GM12878 (cell line): ENCODE data around the gene DNAJB6. TPM values are rescaled to one million over a fixed set of nuclear protein-coding genes. Genes with fewer than 3 reads are reported as not detected.

ENCODE experiments used
- ATAC-seq: fragments of 200-7000 bp; cut with Tn5 transposase; 3 replicates; pipeline ENCODE4 v1.9.1; 2020; ENCODE audit warnings: mild to moderate bottlenecking, moderate library complexity
- BruUV-seq: library from RNA; stranded (reverse); fragments of 400-500 nt; replicated peaks from 2 replicates; lab custom pipeline; 2021; lab: Mats Ljungman, UMichigan
- CTCF ChIA-PET: fragments of 300-600 bp; sonication (Branson Sonifier 250); formaldehyde crosslinking; extraction: SDS; loops from one replicate; lab custom pipeline; 2021; ENCODE audit warnings: inconsistent platforms; lab: Yijun Ruan, JAX
- POLR2A ChIA-PET: fragments of 350-600 bp; formaldehyde crosslinking; extraction: SDS; loops from one replicate; lab custom pipeline; 2021; ENCODE audit warnings: inconsistent platforms; lab: Charles Lee
- RAD21 ChIA-PET: fragments of 300-600 bp; sonication (Branson Sonifier 250); formaldehyde crosslinking; loops from one replicate; lab custom pipeline; 2023; ENCODE audit warnings: antibody characterized with exemption; ENCODE audit not compliant: unreplicated experiment; lab: Charles Lee
- SMC1A ChIA-PET: fragments of 300-600 bp; sonication (Branson Sonifier 250); formaldehyde crosslinking; loops from one replicate; lab custom pipeline; 2023; ENCODE audit not compliant: unreplicated experiment, uncharacterized antibody; lab: Charles Lee
- DNase-seq: peaks from one replicate; pipeline ENCODE4 v3.0.0-alpha.2; 2011; ENCODE audit warnings: low read depth, low spot score
- FAIRE-seq: peaks from 3 replicates; lab custom pipeline; 2011; peaks lifted over from hg19 to GRCh38; lab: Jason Lieb, UNC
- H2AFZ ChIP-seq: 2 replicates; pipeline ENCODE4 v1.6.0; 2011; ENCODE audit warnings: low read depth, low read length, control low read depth; ENCODE audit not compliant: control insufficient read depth
- H3K27ac ChIP-seq: 2 replicates; pipeline ENCODE4 v1.5.1; 2011; ENCODE audit warnings: control low read depth; ENCODE audit not compliant: control insufficient read depth, insufficient read depth
- H3K27me3 ChIP-seq, 2 experiments: replicated peaks in 1 of 2; 2 replicates each; pipeline versions ENCODE4 v1.6.0 to v1.6.1; 2011; ENCODE audit warnings: low read length in 1 of 2; ENCODE audit not compliant: control insufficient read depth in 2 of 2, insufficient read depth in 2 of 2
- H3K36me3 ChIP-seq, 2 experiments: 2 replicates each; pipeline ENCODE4 v1.5.1; 2011; ENCODE audit warnings: low read length in 1 of 2; ENCODE audit not compliant: control insufficient read depth in 2 of 2, insufficient read depth in 2 of 2
- H3K4me1 ChIP-seq: 2 replicates; pipeline ENCODE4 v1.6.1; 2011; ENCODE audit warnings: mild to moderate bottlenecking, low read length, moderate library complexity, mixed read lengths; ENCODE audit not compliant: control insufficient read depth, insufficient read depth
- H3K4me2 ChIP-seq: 2 replicates; pipeline ENCODE4 v1.6.0; 2011; ENCODE audit warnings: control low read depth; ENCODE audit not compliant: control insufficient read depth, insufficient read depth
- H3K4me3 ChIP-seq: fragments of 200-600 bp; sonication (generic); 2 replicates; pipeline ENCODE4 v1.5.1; 2016
- H3K79me2 ChIP-seq: 2 replicates; pipeline ENCODE4 v1.6.0; 2011; ENCODE audit warnings: low read length; ENCODE audit not compliant: control insufficient read depth, insufficient read depth
- H3K9ac ChIP-seq: 2 replicates; pipeline ENCODE4 v1.8.0; 2011; ENCODE audit warnings: low read length, control low read depth, mixed read lengths; ENCODE audit not compliant: control insufficient read depth, insufficient read depth
- H3K9me3 ChIP-seq: replicated peaks from 3 replicates; pipeline ENCODE4 v1.5.1; 2011; ENCODE audit warnings: mild to moderate bottlenecking, low read length; ENCODE audit not compliant: control insufficient read depth, insufficient read depth
- H4K20me1 ChIP-seq: 2 replicates; pipeline ENCODE4 v1.6.0; 2011; ENCODE audit not compliant: control insufficient read depth, insufficient read depth
- EED ChIP-seq: sonication (generic); IDR thresholded peaks from 2 replicates; pipeline ENCODE4 v1.6.1; 2016; ENCODE audit warnings: antibody characterized with exemption, low read depth
- ETV6 ChIP-seq, 2 experiments: fragments of 450-650 bp in 1 of 2; IDR thresholded peaks in 1 of 2; conservative IDR thresholded peaks in 1 of 2; 2 replicates each; pipeline ENCODE4 v1.6.1; 2014; ENCODE audit warnings: antibody characterized with exemption in 1 of 2, borderline replicate concordance in 1 of 2, low read depth in 1 of 2, mild to moderate bottlenecking in 1 of 2, moderate library complexity in 1 of 2
- HCFC1 ChIP-seq: fragments of 150-350 bp; IDR thresholded peaks from 2 replicates; pipeline ENCODE4 v1.6.1; 2014; ENCODE audit warnings: low read length
- KAT2A ChIP-seq: conservative IDR thresholded peaks from 2 replicates; pipeline ENCODE4 v1.6.1; 2011; ENCODE audit warnings: low read depth, low read length; ENCODE audit not compliant: control insufficient read depth
- NR2F1 ChIP-seq: fragments of 450-650 bp; conservative IDR thresholded peaks from 2 replicates; pipeline ENCODE4 v1.6.1; 2017; ENCODE audit warnings: mild to moderate bottlenecking
- NRF1 ChIP-seq: conservative IDR thresholded peaks from 2 replicates; pipeline ENCODE4 v1.6.1; 2011; ENCODE audit warnings: mild to moderate bottlenecking, low read depth, low read length, improper control_type of control experiment
- POLR2AphosphoS5 ChIP-seq: IDR thresholded peaks from 2 replicates; pipeline ENCODE4 v1.6.1; 2011; ENCODE audit warnings: mild to moderate bottlenecking, low read length, inconsistent platforms
- POU2F2 ChIP-seq: IDR thresholded peaks from 3 replicates; pipeline ENCODE4 v1.6.1; 2011; ENCODE audit warnings: low read depth, mild to moderate bottlenecking, low read length, borderline replicate concordance
- STAT3 ChIP-seq: IDR thresholded peaks from 2 replicates; pipeline ENCODE4 v1.6.1; 2011; ENCODE audit warnings: low read depth, low read length, improper control_type of control experiment
- TAF1 ChIP-seq: IDR thresholded peaks from 2 replicates; pipeline ENCODE4 v1.6.1; 2011; ENCODE audit warnings: mild to moderate bottlenecking, low read depth, low read length, borderline replicate concordance
- TCF12 ChIP-seq: IDR thresholded peaks from 2 replicates; pipeline ENCODE4 v1.6.1; 2011; ENCODE audit warnings: low read depth, mild to moderate bottlenecking, low read length
- TCF7 ChIP-seq: IDR thresholded peaks from 2 replicates; pipeline ENCODE4 v1.6.1; 2014; ENCODE audit warnings: antibody characterized with exemption, borderline replicate concordance
- ZNF622 ChIP-seq: fragments of 450-650 bp; IDR thresholded peaks from 2 replicates; pipeline ENCODE4 v1.6.1; 2017; ENCODE audit warnings: mild to moderate bottlenecking, inconsistent platforms
- ZSCAN29 ChIP-seq: fragments of 450-650 bp; IDR thresholded peaks from 2 replicates; pipeline ENCODE4 v1.6.1; 2017; ENCODE audit warnings: mild to moderate bottlenecking, moderate library complexity
- WGBS: methylation state at CpG from one replicate; pipeline ENCODE4 v1.1.6; 2016; ENCODE audit warnings: low lambda C conversion rate; ENCODE audit not compliant: insufficient replicate concordance, insufficient coverage; ENCODE audit errors: missing lambda C conversion rate; 5-methylcytosine and 5-hydroxymethylcytosine counted together
- in situ Hi-C: fragments of 300-500 bp; cut with MboI; formaldehyde crosslinking; loops from 9 replicates; pipeline ENCODE4 v1.14.3; 2018; ENCODE audit warnings: mixed read lengths
- intact Hi-C: fragments of 100-400 bp; cut with micrococcal nuclease; formaldehyde crosslinking; loops from one replicate; pipeline ENCODE4 v1.14.2; 2022; ENCODE audit not compliant: unreplicated experiment
- polyA plus RNA-seq, 11 experiments: library from polyadenylated mRNA; depleted of rRNA in 4 of 11; unstranded in 6 of 11; stranded (reverse) in 5 of 11; fragments of >200 nt; fragmentation: Nextera tagmentation in 4 of 11; fragmentation: Illumina TruSeq in 1 of 11; extraction: Ambion mirVana in 4 of 11; extraction: Trizol in 1 of 11; gene quantifications; 1 replicate in 1 of 11; 2 replicates in 10 of 11; pipeline versions ENCODE4 v1.2.1 to v1.2.3, GENCODE V29; 2011 to 2016; ENCODE audit warnings: inconsistent platforms in 2 of 11, missing spikeins in 2 of 11, low read depth in 1 of 11
- total RNA-seq, 4 experiments: library from RNA; depleted of rRNA in 3 of 4; stranded (reverse); fragments of >200 nt in 3 of 4; fragmentation: Illumina TruSeq in 1 of 4; extraction: Trizol in 1 of 4; gene quantifications; 2 replicates each; pipeline versions ENCODE4 v1.2.1 to v1.2.3, GENCODE V29; 2013 to 2021
- TF ChIP-seq, protein P1 (sequence below): fragments of 450-650 bp; conservative IDR thresholded peaks from 2 replicates; pipeline ENCODE4 v1.6.1; 2017; ENCODE audit warnings: mild to moderate bottlenecking, moderate library complexity
- TF ChIP-seq, protein P2 (sequence below): fragments of 450-650 bp; IDR thresholded peaks from 2 replicates; pipeline ENCODE4 v1.6.1; 2018; ENCODE audit warnings: borderline replicate concordance, mild to moderate bottlenecking; ENCODE audit not compliant: partially characterized antibody
- TF ChIP-seq, protein P3 (sequence below): fragments of 450-650 bp; IDR thresholded peaks from 2 replicates; pipeline ENCODE4 v1.6.1; 2014; ENCODE audit warnings: mild to moderate bottlenecking

DNAJB6 gene
- total and polyA plus RNA-seq, 10 of the 15 experiments (the other 5 are each of a cell fraction or from before 2014, with no cell fraction given) = 34.5 to 117 (median 53.1) TPM

DNA sequence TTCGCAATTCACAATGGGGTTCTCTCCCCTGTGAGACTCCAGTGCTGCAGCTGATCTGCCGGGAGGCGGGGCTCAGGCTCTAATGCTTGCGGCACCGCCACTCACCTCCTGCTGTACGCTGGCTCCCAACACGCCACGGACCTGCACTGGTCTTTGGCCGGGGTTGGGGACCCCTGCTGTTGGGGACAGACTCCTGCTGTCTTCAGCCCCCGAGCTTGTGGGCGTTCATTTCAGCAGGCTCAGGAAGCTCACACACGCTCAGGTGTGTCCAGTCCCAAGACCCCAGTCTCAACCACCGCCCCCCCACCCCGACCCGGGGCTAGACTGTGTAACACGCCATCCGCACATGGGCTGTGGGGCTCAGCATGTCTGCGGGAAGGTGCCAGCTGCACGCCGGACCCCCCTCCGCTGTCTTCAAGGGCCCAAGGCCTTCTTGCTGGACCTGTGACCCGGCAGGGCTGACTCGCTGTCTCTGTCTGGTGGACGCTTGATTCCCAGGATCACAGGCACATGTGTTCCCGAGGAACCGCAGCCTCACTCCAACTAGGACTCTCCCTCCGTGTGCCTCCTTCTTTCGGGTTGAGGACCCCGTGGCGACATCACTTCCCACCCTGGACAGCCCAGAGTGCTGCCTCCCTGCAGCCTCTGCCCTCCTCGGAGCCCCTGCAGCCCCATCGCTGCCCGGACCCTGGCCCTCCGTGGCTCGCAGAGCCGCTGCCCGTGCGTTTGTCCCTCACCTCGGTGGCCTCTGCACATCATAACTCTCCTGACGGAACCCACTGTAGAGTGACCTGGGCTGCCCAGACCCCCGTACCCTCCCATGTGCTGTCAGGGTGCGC, 106.4 kb downstream of the DNAJB6 start:
- no peaks in the 10 kb centered on the region for H3K36me3 ChIP-seq
- H3K9me3 ChIP-seq = no peaks in the 10 kb centered on the region; the same call in 2 of the 3 replicates
- H3K9ac ChIP-seq = no peak overlapping the region
- 57% methylated on average over 42 of the region's 42 CpGs for WGBS
- BruUV-seq = no TSS peak
- no peaks in the 10 kb centered on the region for H4K20me1 ChIP-seq
- in situ Hi-C loops (no loop called here), intact Hi-C loops (no loop called here)
- H3K27me3 ChIP-seq = no peaks in the 10 kb centered on the region
- TF ChIP-seq ZNF622 = no peak
- TF ChIP-seq, protein P1, sequence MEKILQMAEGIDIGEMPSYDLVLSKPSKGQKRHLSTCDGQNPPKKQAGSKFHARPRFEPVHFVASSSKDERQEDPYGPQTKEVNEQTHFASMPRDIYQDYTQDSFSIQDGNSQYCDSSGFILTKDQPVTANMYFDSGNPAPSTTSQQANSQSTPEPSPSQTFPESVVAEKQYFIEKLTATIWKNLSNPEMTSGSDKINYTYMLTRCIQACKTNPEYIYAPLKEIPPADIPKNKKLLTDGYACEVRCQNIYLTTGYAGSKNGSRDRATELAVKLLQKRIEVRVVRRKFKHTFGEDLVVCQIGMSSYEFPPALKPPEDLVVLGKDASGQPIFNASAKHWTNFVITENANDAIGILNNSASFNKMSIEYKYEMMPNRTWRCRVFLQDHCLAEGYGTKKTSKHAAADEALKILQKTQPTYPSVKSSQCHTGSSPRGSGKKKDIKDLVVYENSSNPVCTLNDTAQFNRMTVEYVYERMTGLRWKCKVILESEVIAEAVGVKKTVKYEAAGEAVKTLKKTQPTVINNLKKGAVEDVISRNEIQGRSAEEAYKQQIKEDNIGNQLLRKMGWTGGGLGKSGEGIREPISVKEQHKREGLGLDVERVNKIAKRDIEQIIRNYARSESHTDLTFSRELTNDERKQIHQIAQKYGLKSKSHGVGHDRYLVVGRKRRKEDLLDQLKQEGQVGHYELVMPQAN = no peak
- no peak for TF ChIP-seq STAT3
- no peak for TF ChIP-seq ETV6 (conservative IDR thresholded peaks at IDR 0.05 in 1 of 2, IDR thresholded peaks at IDR 0.05 in 1 of 2; ENCODE audit: borderline replicate concordance in 1 of 2, low read depth in 1 of 2)
- no peak for TF ChIP-seq KAT2A
- TF ChIP-seq TCF7 = no peak
- no peak for TF ChIP-seq NRF1
- TF ChIP-seq, protein P2, sequence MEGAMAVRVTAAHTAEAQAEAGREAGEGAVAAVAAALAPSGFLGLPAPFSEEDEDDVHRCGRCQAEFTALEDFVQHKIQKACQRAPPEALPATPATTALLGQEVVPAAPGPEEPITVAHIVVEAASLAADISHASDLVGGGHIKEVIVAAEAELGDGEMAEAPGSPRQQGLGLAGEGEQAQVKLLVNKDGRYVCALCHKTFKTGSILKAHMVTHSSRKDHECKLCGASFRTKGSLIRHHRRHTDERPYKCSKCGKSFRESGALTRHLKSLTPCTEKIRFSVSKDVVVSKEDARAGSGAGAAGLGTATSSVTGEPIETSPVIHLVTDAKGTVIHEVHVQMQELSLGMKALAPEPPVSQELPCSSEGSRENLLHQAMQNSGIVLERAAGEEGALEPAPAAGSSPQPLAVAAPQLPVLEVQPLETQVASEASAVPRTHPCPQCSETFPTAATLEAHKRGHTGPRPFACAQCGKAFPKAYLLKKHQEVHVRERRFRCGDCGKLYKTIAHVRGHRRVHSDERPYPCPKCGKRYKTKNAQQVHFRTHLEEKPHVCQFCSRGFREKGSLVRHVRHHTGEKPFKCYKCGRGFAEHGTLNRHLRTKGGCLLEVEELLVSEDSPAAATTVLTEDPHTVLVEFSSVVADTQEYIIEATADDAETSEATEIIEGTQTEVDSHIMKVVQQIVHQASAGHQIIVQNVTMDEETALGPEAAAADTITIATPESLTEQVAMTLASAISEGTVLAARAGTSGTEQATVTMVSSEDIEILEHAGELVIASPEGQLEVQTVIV = no peak
- TF ChIP-seq POLR2AphosphoS5 = no peak
- TF ChIP-seq HCFC1 = no peak
- TF ChIP-seq TCF12 = no peak
- TF ChIP-seq EED = no peak
- no peak for TF ChIP-seq POU2F2
- TF ChIP-seq TAF1 = no peak
- TF ChIP-seq NR2F1 = no peak
- TF ChIP-seq, protein P3, sequence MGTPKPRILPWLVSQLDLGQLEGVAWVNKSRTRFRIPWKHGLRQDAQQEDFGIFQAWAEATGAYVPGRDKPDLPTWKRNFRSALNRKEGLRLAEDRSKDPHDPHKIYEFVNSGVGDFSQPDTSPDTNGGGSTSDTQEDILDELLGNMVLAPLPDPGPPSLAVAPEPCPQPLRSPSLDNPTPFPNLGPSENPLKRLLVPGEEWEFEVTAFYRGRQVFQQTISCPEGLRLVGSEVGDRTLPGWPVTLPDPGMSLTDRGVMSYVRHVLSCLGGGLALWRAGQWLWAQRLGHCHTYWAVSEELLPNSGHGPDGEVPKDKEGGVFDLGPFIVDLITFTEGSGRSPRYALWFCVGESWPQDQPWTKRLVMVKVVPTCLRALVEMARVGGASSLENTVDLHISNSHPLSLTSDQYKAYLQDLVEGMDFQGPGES = no peak
- TF ChIP-seq ZSCAN29 = no peak
- FAIRE-seq (no peak), DNase-seq (no peak), ATAC-seq (no peak)
- H3K4me3 ChIP-seq = no peak overlapping the region
- no peaks in the 10 kb centered on the region for H3K79me2 ChIP-seq
- no peak overlapping the region for H3K27ac ChIP-seq
- ChIA-PET POLR2A (no interaction called here), CTCF (no interaction called here), RAD21 (no interaction called here), SMC1A (no interaction called here)
- H3K4me1 ChIP-seq = no peaks in the 10 kb centered on the region
- no peak overlapping the region for H2AFZ ChIP-seq
- H3K4me2 ChIP-seq = no peak overlapping the region
